Measurements from ENCODE around the gene TLE4.

Gene TLE4

GRCh38 chr9:79684711-79685575 lies 113.2 kb downstream of the TLE4 start:
- DNase-seq (ENCODE audit: low read depth in 2 of 3, low spot score in 2 of 3) = no peak

- DNase-seq (ENCODE audit: low read depth in 2 of 3, low spot score in 2 of 3) = no peak
These were observed 113.8 kb downstream of the TLE4 start for GRCh38 chr9:79685577-79685976.

GRCh38 chr9:79686381-79687130 lies 114.8 kb downstream of the TLE4 start:
- DNase-seq (ENCODE audit: low read depth in 2 of 3, low spot score in 2 of 3) = no peak

- DNase-seq (ENCODE audit: low read depth in 2 of 3, low spot score in 2 of 3) = no peak
These were observed 115.3 kb downstream of the TLE4 start for GRCh38 chr9:79687131-79687447.

- DNase-seq (ENCODE audit: low read depth in 2 of 3, low spot score in 2 of 3) = no peak
These were observed 116.6 kb downstream of the TLE4 start for GRCh38 chr9:79688363-79688762.

- DNase-seq (ENCODE audit: low read depth in 2 of 3, low spot score in 2 of 3) = no peak
These were observed 117.8 kb downstream of the TLE4 start for GRCh38 chr9:79689576-79689975.

- DNase-seq (ENCODE audit: low read depth in 2 of 3, low spot score in 2 of 3) = no peak
These were observed 119.7 kb downstream of the TLE4 start for GRCh38 chr9:79691496-79691895.

GRCh38 chr9:79692857-79693571 lies 121.2 kb downstream of the TLE4 start:
- DNase-seq (ENCODE audit: low read depth in 2 of 3, low spot score in 2 of 3) = no peak

GRCh38 chr9:79693750-79694149 lies 122.0 kb downstream of the TLE4 start:
- DNase-seq (ENCODE audit: low read depth in 2 of 3, low spot score in 2 of 3) = no peak

GRCh38 chr9:79694208-79694607 lies 122.4 kb downstream of the TLE4 start:
- DNase-seq (ENCODE audit: low read depth in 2 of 3, low spot score in 2 of 3) = no peak

GRCh38 chr9:79694676-79695400 lies 123.1 kb downstream of the TLE4 start:
- no peak for DNase-seq (ENCODE audit: low read depth in 2 of 3, low spot score in 2 of 3)

GRCh38 chr9:79695531-79696175 lies 123.9 kb downstream of the TLE4 start:
- no peak for DNase-seq (ENCODE audit: low read depth in 2 of 3, low spot score in 2 of 3)

GRCh38 chr9:79698967-79699366 lies 127.2 kb downstream of the TLE4 start:
- DNase-seq (ENCODE audit: low read depth in 2 of 3, low spot score in 2 of 3) = no peak

GRCh38 chr9:79699479-79699878 lies 127.7 kb downstream of the TLE4 start:
- no peak for DNase-seq (ENCODE audit: low read depth in 2 of 3, low spot score in 2 of 3)

- no peak for DNase-seq (ENCODE audit: low read depth in 2 of 3, low spot score in 2 of 3)
These were observed 129.0 kb downstream of the TLE4 start for GRCh38 chr9:79700607-79701360.

- no peak for DNase-seq (ENCODE audit: low read depth in 2 of 3, low spot score in 2 of 3)
These were observed 129.9 kb downstream of the TLE4 start for GRCh38 chr9:79701651-79702050.

- DNase-seq (ENCODE audit: low read depth in 2 of 3, low spot score in 2 of 3) = no peak
These were observed 133.9 kb downstream of the TLE4 start for GRCh38 chr9:79705704-79706103.

GRCh38 chr9:79706512-79706911 lies 134.7 kb downstream of the TLE4 start:
- DNase-seq (ENCODE audit: low read depth in 2 of 3, low spot score in 2 of 3) = no peak

GRCh38 chr9:79707589-79707988 lies 135.8 kb downstream of the TLE4 start:
- DNase-seq (ENCODE audit: low read depth in 2 of 3, low spot score in 2 of 3) = no peak

GRCh38 chr9:79708541-79708940 lies 136.8 kb downstream of the TLE4 start:
- no peak for DNase-seq (ENCODE audit: low read depth in 2 of 3, low spot score in 2 of 3)
